Measurements from ENCODE around the gene GPALPP1.
A peak's percentile ranks its signal among the peaks of the same experiment; 100 is the strongest.
"Not testable (repeated sequence)": the region's sequence is repeated elsewhere in the genome, so short reads cannot be mapped to it uniquely, and the experiment has no call there.

GPALPP1 gene

GRCh38 chr13:45007225-45007624 lies 17.9 kb downstream of the GPALPP1 start:
- DNase-seq (ENCODE audit: low read depth) = no peak

- DNase-seq (ENCODE audit: low read depth) = no peak
Observed at GRCh38 chr13:45007823-45008222, 18.5 kb downstream of the GPALPP1 start.

- no peak for DNase-seq (ENCODE audit: low read depth)
Observed at GRCh38 chr13:45011198-45011597, 21.9 kb downstream of the GPALPP1 start.

GRCh38 chr13:45015300-45015699 lies 26.0 kb downstream of the GPALPP1 start:
- DNase-seq (ENCODE audit: low read depth) = no peak

GRCh38 chr13:45016792-45017425 lies 27.6 kb downstream of the GPALPP1 start:
- no peak for DNase-seq (ENCODE audit: low read depth)

GRCh38 chr13:45019981-45020380 lies 30.6 kb downstream of the GPALPP1 start:
- DNase-seq (ENCODE audit: low read depth) = not testable (repeated sequence)

- no peak for DNase-seq (ENCODE audit: low read depth)
Observed at GRCh38 chr13:45021250-45021649, 31.9 kb downstream of the GPALPP1 start.

- DNase-seq (ENCODE audit: low read depth) = no peak
Observed at GRCh38 chr13:45024847-45025246, 35.5 kb downstream of the GPALPP1 start.

GRCh38 chr13:45034342-45034741 lies 45.0 kb downstream of the GPALPP1 start:
- no peak for DNase-seq (ENCODE audit: low read depth)

- DNase-seq (ENCODE audit: low read depth) = no peak
Observed at GRCh38 chr13:45036206-45036605, 46.9 kb downstream of the GPALPP1 start.

- DNase-seq (ENCODE audit: low read depth) = no peak
Observed at GRCh38 chr13:45040173-45040572, 50.8 kb downstream of the GPALPP1 start.

- no peak for DNase-seq (ENCODE audit: low read depth)
Observed at GRCh38 chr13:45040622-45041021, 51.3 kb downstream of the GPALPP1 start.

- no peak for DNase-seq (ENCODE audit: low read depth)
Observed at GRCh38 chr13:45042539-45042938, 53.2 kb downstream of the GPALPP1 start.

- DNase-seq (ENCODE audit: low read depth) = no peak
Observed at GRCh38 chr13:45046445-45046844, 57.1 kb downstream of the GPALPP1 start.

GRCh38 chr13:45047394-45048310 lies 58.3 kb downstream of the GPALPP1 start:
- DNase-seq (ENCODE audit: low read depth) = peak; percentile 60

- no peak for DNase-seq (ENCODE audit: low read depth)
Observed at GRCh38 chr13:45048890-45049407, 59.6 kb downstream of the GPALPP1 start.

GRCh38 chr13:45049478-45049877 lies 60.1 kb downstream of the GPALPP1 start:
- no peak for DNase-seq (ENCODE audit: low read depth)

- DNase-seq (ENCODE audit: low read depth) = no peak
Observed at GRCh38 chr13:45051315-45051714, 62.0 kb downstream of the GPALPP1 start.

- peak; percentile 17 for DNase-seq (ENCODE audit: low read depth)
Observed at GRCh38 chr13:45055198-45055901, 66.0 kb downstream of the GPALPP1 start.

- no peak for DNase-seq (ENCODE audit: low read depth)
Observed at GRCh38 chr13:45055902-45056648, 66.7 kb downstream of the GPALPP1 start.

GRCh38 chr13:45060062-45060461 lies 70.7 kb downstream of the GPALPP1 start:
- no peak for DNase-seq (ENCODE audit: low read depth)
